Activated naive CD8-positive, alpha-beta T cell treated with anti-CD3 and anti-CD28 coated beads, Interleukin-2, amount 10 ng/mL, durations not matched to agents 7 days and 5 days (primary cell): Measurements from ENCODE around the gene ATF7IP2. TPM values are rescaled to one million over a fixed set of nuclear protein-coding genes. Genes with fewer than 3 reads are reported as not detected.
A peak's percentile ranks its signal among the peaks of the same experiment; 100 is the strongest.
"Not testable (repeated sequence)": the region's sequence is repeated elsewhere in the genome, so short reads cannot be mapped to it uniquely, and the experiment has no call there.

Experiments
- ATAC-seq: fragments of 150-1000 bp; cut with Tn5 transposase; one replicate; pipeline ENCODE4 v1.10.0; 2021; ENCODE audit warnings: low read depth, moderate library complexity
- POLR2A ChIA-PET: fragments of 350-600 bp; sonication (Branson Sonifier 250); formaldehyde crosslinking; loops from one replicate; lab custom pipeline; 2021; ENCODE audit warnings: antibody characterized with exemption; lab: Charles Lee
- DNase-seq: peaks from one replicate; pipeline ENCODE4 v3.0.0; 2021
- H3K27ac Mint-ChIP-seq: one replicate; pipeline ENCODE4 v1.8.0; 2022; ENCODE audit warnings: mild to moderate bottlenecking, mixed read lengths
- H3K27me3 Mint-ChIP-seq: one replicate; pipeline ENCODE4 v1.8.0; 2022; ENCODE audit warnings: mild to moderate bottlenecking, moderate library complexity, mixed read lengths
- H3K36me3 Mint-ChIP-seq: one replicate; pipeline ENCODE4 v1.8.0; 2021; ENCODE audit warnings: mild to moderate bottlenecking, mixed read lengths
- H3K4me1 Mint-ChIP-seq: one replicate; pipeline ENCODE4 v1.8.0; 2021; ENCODE audit warnings: mixed read lengths
- H3K4me3 Mint-ChIP-seq: one replicate; pipeline ENCODE4 v1.8.0; 2022; ENCODE audit warnings: mild to moderate bottlenecking, moderate library complexity, mixed read lengths
- H3K9me3 Mint-ChIP-seq: one replicate; pipeline ENCODE4 v1.8.0; 2021; ENCODE audit warnings: mixed read lengths
- total RNA-seq, 2 experiments: library from RNA; stranded (reverse); gene quantifications; one replicate each; pipeline ENCODE4 v1.2.3, GENCODE V29; 2021

Gene ATF7IP2
- total RNA-seq, 2 experiments from 2014 or later: 32.9 to 34.0 TPM

GRCh38 chr16:10493276-10493675 lies 107.4 kb downstream of the ATF7IP2 start:
- ATAC-seq (no peak), DNase-seq (no peak)
- Mint-ChIP-seq H3K4me1 (no peaks in the 10 kb centered on the region), H3K36me3 (no peaks in the 10 kb centered on the region), H3K27me3 (peaks cover 2% of the 10 kb centered on the region), H3K9me3 (peaks cover 23% of the 10 kb centered on the region), H3K4me3 (no peak overlapping the region), H3K27ac (no peak overlapping the region)
- POLR2A ChIA-PET: no interaction called here

- ATAC-seq (no peak), DNase-seq (no peak)
- H3K9me3 Mint-ChIP-seq: peaks cover 23% of the 10 kb centered on the region
- peaks cover 2% of the 10 kb centered on the region for H3K27me3 Mint-ChIP-seq
- no peak overlapping the region for H3K4me3 Mint-ChIP-seq
- H3K36me3 Mint-ChIP-seq: no peaks in the 10 kb centered on the region
- POLR2A ChIA-PET: no interaction called here
- no peak overlapping the region for H3K27ac Mint-ChIP-seq
- no peaks in the 10 kb centered on the region for H3K4me1 Mint-ChIP-seq
These were observed 108.6 kb downstream of the ATF7IP2 start for GRCh38 chr16:10494343-10495030.

GRCh38 chr16:10495031-10495345 lies 109.1 kb downstream of the ATF7IP2 start:
- Mint-ChIP-seq H3K27me3 (peaks cover 2% of the 10 kb centered on the region), H3K27ac (no peak overlapping the region)

GRCh38 chr16:10497132-10498101 lies 111.6 kb downstream of the ATF7IP2 start:
- ATAC-seq (peak; percentile 34), DNase-seq (peak; percentile 40)
- Mint-ChIP-seq H3K27ac (no peak overlapping the region), H3K27me3 (peaks cover 2% of the 10 kb centered on the region), H3K36me3 (no peaks in the 10 kb centered on the region), H3K4me3 (no peak overlapping the region), H3K9me3 (peaks cover 23% of the 10 kb centered on the region), H3K4me1 (no peaks in the 10 kb centered on the region)
- POLR2A ChIA-PET: interaction anchor here (0.8 kb wide), 1 partner anchor 111 kb away, joined by 3 read pairs; no protein-coding TSS in a partner anchor

More at GRCh38 chr16:10495031-10495345, 109.1 kb downstream of the ATF7IP2 start:
- DNase-seq (no peak), ATAC-seq (no peak)
- POLR2A ChIA-PET: no interaction called here
- Mint-ChIP-seq H3K4me1 (no peaks in the 10 kb centered on the region), H3K36me3 (no peaks in the 10 kb centered on the region), H3K4me3 (no peak overlapping the region), H3K9me3 (peaks cover 23% of the 10 kb centered on the region)

GRCh38 chr16:10500582-10500981 lies 114.7 kb downstream of the ATF7IP2 start:
- H3K4me3 Mint-ChIP-seq: no peak overlapping the region
- no peaks in the 10 kb centered on the region for H3K36me3 Mint-ChIP-seq
- POLR2A ChIA-PET: no interaction called here
- no peak overlapping the region for H3K27ac Mint-ChIP-seq
- DNase-seq: no peak
- no peak for ATAC-seq
- H3K9me3 Mint-ChIP-seq: peaks cover 12% of the 10 kb centered on the region
- no peaks in the 10 kb centered on the region for H3K4me1 Mint-ChIP-seq
- H3K27me3 Mint-ChIP-seq: no peaks in the 10 kb centered on the region

GRCh38 chr16:10501016-10501607 lies 115.3 kb downstream of the ATF7IP2 start:
- H3K27me3 Mint-ChIP-seq: no peaks in the 10 kb centered on the region
- ATAC-seq (peak; percentile 27), DNase-seq (no peak)
- POLR2A ChIA-PET: no interaction called here
- H3K9me3 Mint-ChIP-seq: peaks cover 10% of the 10 kb centered on the region
- no peak overlapping the region for H3K4me3 Mint-ChIP-seq
- H3K27ac Mint-ChIP-seq: no peak overlapping the region
- no peaks in the 10 kb centered on the region for H3K36me3 Mint-ChIP-seq
- no peaks in the 10 kb centered on the region for H3K4me1 Mint-ChIP-seq

GRCh38 chr16:10502776-10503175 lies 116.9 kb downstream of the ATF7IP2 start:
- ATAC-seq: no peak

GRCh38 chr16:10504404-10504885 lies 118.6 kb downstream of the ATF7IP2 start:
- Mint-ChIP-seq H3K36me3 (no peaks in the 10 kb centered on the region), H3K4me3 (no peak overlapping the region), H3K4me1 (no peaks in the 10 kb centered on the region), H3K9me3 (peaks cover 1% of the 10 kb centered on the region), H3K27me3 (peaks cover 3% of the 10 kb centered on the region), H3K27ac (no peak overlapping the region)
- POLR2A ChIA-PET: no interaction called here
- no peak for ATAC-seq
- DNase-seq: no peak

More at GRCh38 chr16:10502776-10503175, 116.9 kb downstream of the ATF7IP2 start:
- Mint-ChIP-seq H3K4me1 (no peaks in the 10 kb centered on the region), H3K27ac (no peak overlapping the region), H3K27me3 (no peaks in the 10 kb centered on the region), H3K4me3 (no peak overlapping the region), H3K9me3 (peaks cover 1% of the 10 kb centered on the region), H3K36me3 (no peaks in the 10 kb centered on the region)
- DNase-seq: no peak
- POLR2A ChIA-PET: no interaction called here

- H3K27me3 Mint-ChIP-seq, H3K4me3 Mint-ChIP-seq, H3K36me3 Mint-ChIP-seq, H3K4me1 Mint-ChIP-seq, DNase-seq, H3K27ac Mint-ChIP-seq, ATAC-seq, H3K9me3 Mint-ChIP-seq, POLR2A ChIA-PET: not testable (repeated sequence)
These were observed 119.4 kb downstream of the ATF7IP2 start for GRCh38 chr16:10505286-10505685.

GRCh38 chr16:10509534-10510025 lies 123.7 kb downstream of the ATF7IP2 start:
- Mint-ChIP-seq H3K27me3 (peaks cover 12% of the 10 kb centered on the region), H3K27ac (no peak overlapping the region), H3K9me3 (no peaks in the 10 kb centered on the region), H3K4me3 (no peak overlapping the region), H3K4me1 (no peaks in the 10 kb centered on the region), H3K36me3 (no peaks in the 10 kb centered on the region)
- ATAC-seq (peak; percentile 89), DNase-seq (no peak)
- POLR2A ChIA-PET: interaction anchor here (1.0 to 1.2 kb wide), 2 partner anchors 193 to 195 kb away, joined by 4 to 9 read pairs; no protein-coding TSS in a partner anchor

GRCh38 chr16:10510279-10510678 lies 124.4 kb downstream of the ATF7IP2 start:
- H3K36me3 Mint-ChIP-seq: no peaks in the 10 kb centered on the region

GRCh38 chr16:10511829-10512228 lies 126.0 kb downstream of the ATF7IP2 start:
- Mint-ChIP-seq H3K4me1 (no peaks in the 10 kb centered on the region), H3K27ac (no peak overlapping the region), H3K4me3 (no peak overlapping the region), H3K36me3 (no peaks in the 10 kb centered on the region), H3K9me3 (no peaks in the 10 kb centered on the region), H3K27me3 (peaks cover 12% of the 10 kb centered on the region)
- ATAC-seq (no peak), DNase-seq (no peak)
- POLR2A ChIA-PET: no interaction called here

More at GRCh38 chr16:10510279-10510678, 124.4 kb downstream of the ATF7IP2 start:
- H3K4me1 Mint-ChIP-seq: no peaks in the 10 kb centered on the region
- POLR2A ChIA-PET: interaction anchor here (1.2 kb wide), 1 partner anchor 196 kb away, joined by 9 read pairs; no protein-coding TSS in a partner anchor
- no peak overlapping the region for H3K4me3 Mint-ChIP-seq
- no peaks in the 10 kb centered on the region for H3K9me3 Mint-ChIP-seq
- DNase-seq (no peak), ATAC-seq (no peak)
- no peak overlapping the region for H3K27ac Mint-ChIP-seq
- H3K27me3 Mint-ChIP-seq: peaks cover 12% of the 10 kb centered on the region
